IMR-90 (cell line): ENCODE data around the gene ZFP36.
A peak's percentile ranks its signal among the peaks of the same experiment; 100 is the strongest.

Source experiments
- BHLHE40 ChIP-seq: fragments of 150-350 bp; IDR thresholded peaks from 2 replicates; pipeline ENCODE4 v1.6.1; 2016; ENCODE audit warnings: mild to moderate bottlenecking, low read depth, low read length
- CEBPB ChIP-seq: IDR thresholded peaks from 2 replicates; pipeline ENCODE4 v1.6.1; 2012; ENCODE audit warnings: low read depth, low read length, improper control_type of control experiment
- CTCF ChIP-seq: conservative IDR thresholded peaks from 2 replicates; pipeline ENCODE4 v1.5.1; 2012; ENCODE audit warnings: mild to moderate bottlenecking, low read depth, low read length, improper control_type of control experiment
- MXI1 ChIP-seq: IDR thresholded peaks from 2 replicates; pipeline ENCODE4 v1.6.1; 2012; ENCODE audit warnings: low read depth, mild to moderate bottlenecking, low read length, moderate library complexity, borderline replicate concordance
- NFE2L2 ChIP-seq: fragments of 150-350 bp; IDR thresholded peaks from 2 replicates; pipeline ENCODE4 v1.6.1; 2016; ENCODE audit warnings: low read depth, mild to moderate bottlenecking, low read length
- POLR2A ChIP-seq: IDR thresholded peaks from 2 replicates; pipeline ENCODE4 v1.6.1; 2012; ENCODE audit warnings: mild to moderate bottlenecking, low read depth, low read length
- RAD21 ChIP-seq: IDR thresholded peaks from 2 replicates; pipeline ENCODE4 v1.6.1; 2012; ENCODE audit warnings: low read length, improper control_type of control experiment
- RCOR1 ChIP-seq: IDR thresholded peaks from 2 replicates; pipeline ENCODE4 v1.6.1; 2012; ENCODE audit warnings: mild to moderate bottlenecking, low read length, improper control_type of control experiment; ENCODE audit not compliant: insufficient replicate concordance
- RFX5 ChIP-seq: IDR thresholded peaks from 2 replicates; pipeline ENCODE4 v1.8.0; 2012; ENCODE audit warnings: low read depth, mild to moderate bottlenecking, low read length, moderate library complexity
- SMC3 ChIP-seq: fragments of 150-350 bp; IDR thresholded peaks from 2 replicates; pipeline ENCODE4 v1.6.1; 2016; ENCODE audit warnings: low read depth, mild to moderate bottlenecking, antibody characterized with exemption, low read length, moderate library complexity
- TF ChIP-seq, protein P1 (sequence below): fragments of 150-350 bp; IDR thresholded peaks from 2 replicates; pipeline ENCODE4 v1.6.1; 2017; ENCODE audit warnings: mild to moderate bottlenecking, antibody characterized with exemption, low read length, low read depth

- peak; percentile 97 for TF ChIP-seq NFE2L2
- no peak for TF ChIP-seq RCOR1
- TF ChIP-seq CTCF: no peak
- TF ChIP-seq POLR2A: peak; percentile 82
- TF ChIP-seq BHLHE40: peak; percentile 100
- TF ChIP-seq RFX5: no peak
- TF ChIP-seq MXI1: no peak
- peak; percentile 16; the same call in 1 of the 2 replicates for TF ChIP-seq RAD21
- 0 out of 2 replicates have a peak, but pooled peaks have one; percentile 1 for TF ChIP-seq SMC3
- TF ChIP-seq, protein P1, sequence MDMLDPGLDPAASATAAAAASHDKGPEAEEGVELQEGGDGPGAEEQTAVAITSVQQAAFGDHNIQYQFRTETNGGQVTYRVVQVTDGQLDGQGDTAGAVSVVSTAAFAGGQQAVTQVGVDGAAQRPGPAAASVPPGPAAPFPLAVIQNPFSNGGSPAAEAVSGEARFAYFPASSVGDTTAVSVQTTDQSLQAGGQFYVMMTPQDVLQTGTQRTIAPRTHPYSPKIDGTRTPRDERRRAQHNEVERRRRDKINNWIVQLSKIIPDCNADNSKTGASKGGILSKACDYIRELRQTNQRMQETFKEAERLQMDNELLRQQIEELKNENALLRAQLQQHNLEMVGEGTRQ: peak; percentile 32; the same call in 1 of the 2 replicates
- no peak for TF ChIP-seq CEBPB
Measured at GRCh38 chr19:39403331-39404312, 3.0 kb upstream of the ZFP36 start.
